Mesenteric fat pad (tissue), 1 donor: ENCODE data around the gene TRIM29. TPM values are rescaled to one million over a fixed set of nuclear protein-coding genes. Genes with fewer than 3 reads are reported as not detected.
"Not testable (repeated sequence)": the region's sequence is repeated elsewhere in the genome, so short reads cannot be mapped to it uniquely, and the experiment has no call there.

Experiments
- DNase-seq: peaks from one replicate; pipeline ENCODE4 v3.0.0-alpha.2; 2020; ENCODE audit warnings: low spot score
- long read RNA-seq: library from polyadenylated mRNA; unstranded; transcript quantifications from one replicate; pipeline ENCODE4 v2.0.0, GENCODE V29; 2020
- total RNA-seq: library from RNA; stranded (reverse); fragmentation: NEBNext Ultra II Directional; extraction: Animal tissue kit (Norgen Biotek cat#: 25700); gene quantifications from one replicate; pipeline ENCODE4 v1.2.1, GENCODE V29; 2021
- donor health status: DM: yes; HTN: yes; CAD: no.

TRIM29 gene, protein sequence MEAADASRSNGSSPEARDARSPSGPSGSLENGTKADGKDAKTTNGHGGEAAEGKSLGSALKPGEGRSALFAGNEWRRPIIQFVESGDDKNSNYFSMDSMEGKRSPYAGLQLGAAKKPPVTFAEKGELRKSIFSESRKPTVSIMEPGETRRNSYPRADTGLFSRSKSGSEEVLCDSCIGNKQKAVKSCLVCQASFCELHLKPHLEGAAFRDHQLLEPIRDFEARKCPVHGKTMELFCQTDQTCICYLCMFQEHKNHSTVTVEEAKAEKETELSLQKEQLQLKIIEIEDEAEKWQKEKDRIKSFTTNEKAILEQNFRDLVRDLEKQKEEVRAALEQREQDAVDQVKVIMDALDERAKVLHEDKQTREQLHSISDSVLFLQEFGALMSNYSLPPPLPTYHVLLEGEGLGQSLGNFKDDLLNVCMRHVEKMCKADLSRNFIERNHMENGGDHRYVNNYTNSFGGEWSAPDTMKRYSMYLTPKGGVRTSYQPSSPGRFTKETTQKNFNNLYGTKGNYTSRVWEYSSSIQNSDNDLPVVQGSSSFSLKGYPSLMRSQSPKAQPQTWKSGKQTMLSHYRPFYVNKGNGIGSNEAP
- total RNA-seq, result 1.3 TPM
- long read RNA-seq, result 0 reads

DNA sequence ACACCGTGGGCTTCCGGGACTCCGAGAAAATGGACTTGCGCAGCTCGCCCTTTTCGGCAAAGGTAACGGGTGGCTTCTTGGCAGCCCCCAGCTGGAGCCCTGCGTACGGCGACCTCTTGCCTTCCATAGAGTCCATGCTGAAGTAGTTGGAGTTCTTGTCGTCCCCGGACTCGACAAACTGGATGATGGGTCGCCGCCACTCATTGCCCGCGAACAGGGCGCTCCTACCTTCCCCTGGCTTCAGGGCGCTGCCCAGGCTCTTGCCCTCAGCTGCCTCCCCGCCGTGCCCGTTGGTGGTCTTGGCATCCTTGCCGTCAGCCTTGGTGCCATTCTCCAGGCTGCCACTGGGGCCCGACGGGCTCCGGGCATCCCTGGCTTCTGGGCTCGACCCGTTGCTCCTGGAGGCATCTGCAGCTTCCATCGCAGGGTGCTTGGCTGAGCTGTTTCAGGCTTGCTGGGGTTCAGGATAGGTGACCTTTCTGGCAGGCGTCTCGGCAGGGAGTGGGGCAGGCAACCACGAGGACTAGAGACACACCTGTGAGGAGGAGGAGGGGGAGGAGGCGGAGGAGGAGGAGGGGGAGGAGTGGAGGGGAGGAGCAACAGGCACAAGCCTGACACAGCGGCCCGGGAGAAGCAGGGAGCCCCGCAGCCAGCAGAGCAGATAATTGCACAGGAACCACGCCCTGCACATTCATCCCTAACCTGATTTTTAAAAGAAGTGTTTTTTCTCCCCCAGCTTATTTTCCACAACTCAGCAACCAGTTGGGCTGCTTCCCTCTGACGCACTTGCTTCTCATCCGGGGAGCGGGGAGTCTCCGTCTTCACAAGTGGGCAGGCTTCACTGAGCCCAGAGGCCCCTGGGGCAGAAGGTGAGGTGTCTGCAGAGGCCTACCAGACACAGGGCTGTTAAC, at the start of gene TRIM29:
Gene TRIM29 (minus strand): TSS at position 503 of the 911 bp plus-strand sequence. CDS start 82 bp downstream, at position 421.
- DNase-seq, result peak; percentile 79

DNA sequence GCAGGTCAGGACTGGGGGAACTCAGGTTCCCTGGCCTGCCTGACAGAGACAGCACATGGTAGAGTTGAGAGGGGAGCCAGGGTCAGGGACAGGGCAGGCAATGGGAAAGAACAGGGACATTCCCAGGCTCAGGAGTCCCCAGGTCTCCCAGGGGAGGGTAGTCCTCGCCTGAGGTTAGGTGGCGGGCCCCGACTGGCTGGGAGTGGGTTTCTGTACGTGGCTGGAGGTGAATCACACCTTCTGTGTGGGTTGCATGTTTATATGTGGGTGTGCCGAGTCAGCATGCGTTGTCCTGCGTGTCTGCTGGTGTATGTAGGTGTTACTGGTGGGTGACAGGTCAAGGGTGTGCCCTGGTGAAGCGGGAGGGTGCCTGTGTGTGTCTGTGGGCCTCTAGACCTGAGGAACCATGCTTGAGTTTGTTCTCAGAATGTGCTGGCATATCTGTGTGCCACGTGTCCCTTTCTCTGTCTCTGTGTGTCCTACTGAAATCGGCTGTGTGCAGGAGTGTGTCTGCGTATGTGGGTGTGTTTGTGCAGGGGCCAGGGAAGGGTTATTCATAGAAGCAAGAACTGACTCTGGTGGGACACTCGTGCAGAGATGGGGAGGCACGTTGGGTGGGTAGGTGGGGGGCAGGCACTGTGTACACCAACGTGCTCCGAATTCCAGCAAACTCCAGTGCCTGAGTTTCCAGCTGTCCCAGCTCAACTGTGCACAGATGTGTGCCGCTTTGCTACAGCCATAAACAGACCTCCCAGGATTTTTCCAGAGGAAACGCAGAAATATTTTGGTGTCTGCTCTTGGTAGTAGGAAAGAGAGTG, 49.1 kb upstream of the TRIM29 start:
- DNase-seq, result peak; percentile 78

DNA sequence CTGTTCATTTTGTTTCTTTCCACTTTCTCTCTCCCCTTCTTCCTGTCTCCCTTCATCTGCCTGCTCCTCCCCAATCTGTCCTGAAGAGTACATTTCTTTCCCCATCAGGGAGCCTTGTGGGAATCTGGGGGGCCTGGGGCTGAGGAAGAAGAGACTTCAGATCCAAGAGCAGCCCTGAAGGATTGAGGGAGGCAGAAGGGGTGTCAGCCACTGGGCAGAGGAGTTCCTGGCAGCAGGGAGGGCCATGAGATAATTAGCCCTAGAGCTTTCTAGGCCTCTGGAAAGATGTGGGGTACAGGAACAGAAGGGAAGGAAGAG, 48.5 kb upstream of the TRIM29 start:
- no peak for DNase-seq

DNA sequence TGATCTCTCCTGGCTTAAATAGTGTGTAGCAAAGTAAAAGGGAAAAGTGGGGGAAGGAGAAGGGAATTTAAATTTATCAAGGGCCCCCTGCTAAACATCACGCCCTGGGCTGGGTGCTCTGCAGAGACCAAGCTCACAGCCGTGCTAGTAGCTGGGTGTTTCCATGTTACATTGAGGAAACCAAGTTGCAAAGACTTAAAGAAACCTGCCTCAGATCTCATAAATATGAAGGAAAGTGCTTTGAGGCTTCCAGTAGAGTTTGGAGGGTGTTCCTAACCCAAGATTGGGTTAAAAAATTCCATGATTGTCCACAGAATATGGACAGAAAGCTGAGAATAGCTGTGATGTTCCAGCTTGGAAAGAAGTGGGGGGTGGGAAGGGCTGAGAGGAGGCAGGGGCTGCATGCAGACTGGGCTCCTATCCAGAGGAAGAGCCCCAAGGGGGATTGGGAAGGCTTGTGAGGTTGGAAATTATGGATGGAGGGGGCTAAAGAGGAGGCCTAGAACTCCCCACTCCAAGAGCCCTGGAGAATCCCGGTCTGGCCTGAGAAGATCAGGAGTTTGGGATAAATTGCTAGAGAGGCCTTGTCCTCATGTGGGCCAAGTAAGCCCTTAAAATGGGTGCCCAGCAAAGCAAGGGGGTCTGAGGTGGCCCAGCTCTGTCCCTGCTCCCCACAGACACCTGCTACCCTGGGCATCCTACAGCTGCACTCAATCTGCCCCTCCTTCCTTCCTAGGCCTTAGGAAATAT, 48.0 kb upstream of the TRIM29 start:
- peak; percentile 12 for DNase-seq

DNA sequence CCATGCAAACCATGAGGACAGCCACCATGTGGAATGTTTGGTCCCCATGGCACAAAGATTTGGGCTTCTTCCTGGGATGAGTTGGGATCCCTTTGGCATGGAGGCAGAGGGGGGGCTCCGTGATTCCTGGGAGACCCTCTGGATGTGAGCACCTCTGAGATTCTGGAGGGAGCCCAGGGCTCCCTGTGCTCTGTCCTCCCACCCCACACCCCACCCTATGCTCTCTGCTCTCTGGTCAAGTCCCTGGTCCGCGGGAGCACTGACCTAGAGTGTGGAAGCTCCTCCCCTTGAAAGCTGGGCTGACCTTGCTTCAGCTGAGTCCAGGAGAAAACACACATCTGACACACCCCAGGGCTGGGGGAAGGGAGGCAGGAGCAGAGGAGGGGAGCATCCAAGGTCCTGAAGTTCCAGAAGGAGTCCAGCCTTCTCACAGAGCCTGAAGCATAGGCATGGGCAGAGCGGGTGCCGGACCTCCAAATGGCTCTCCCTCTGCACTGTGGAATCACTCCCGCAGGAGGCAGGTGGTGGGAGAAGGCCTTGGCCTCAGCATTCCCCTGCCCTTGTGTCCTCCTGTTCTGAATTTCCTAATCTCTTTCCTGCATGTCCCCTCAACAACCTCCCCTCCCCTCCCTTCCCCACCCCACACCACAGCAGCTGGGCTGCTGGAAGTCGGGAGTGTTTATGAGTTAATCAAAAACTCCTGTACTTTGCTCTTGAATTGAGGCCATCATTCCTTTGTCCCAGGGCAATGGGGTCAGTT, 47.2 kb upstream of the TRIM29 start:
- peak; percentile 90 for DNase-seq

DNA sequence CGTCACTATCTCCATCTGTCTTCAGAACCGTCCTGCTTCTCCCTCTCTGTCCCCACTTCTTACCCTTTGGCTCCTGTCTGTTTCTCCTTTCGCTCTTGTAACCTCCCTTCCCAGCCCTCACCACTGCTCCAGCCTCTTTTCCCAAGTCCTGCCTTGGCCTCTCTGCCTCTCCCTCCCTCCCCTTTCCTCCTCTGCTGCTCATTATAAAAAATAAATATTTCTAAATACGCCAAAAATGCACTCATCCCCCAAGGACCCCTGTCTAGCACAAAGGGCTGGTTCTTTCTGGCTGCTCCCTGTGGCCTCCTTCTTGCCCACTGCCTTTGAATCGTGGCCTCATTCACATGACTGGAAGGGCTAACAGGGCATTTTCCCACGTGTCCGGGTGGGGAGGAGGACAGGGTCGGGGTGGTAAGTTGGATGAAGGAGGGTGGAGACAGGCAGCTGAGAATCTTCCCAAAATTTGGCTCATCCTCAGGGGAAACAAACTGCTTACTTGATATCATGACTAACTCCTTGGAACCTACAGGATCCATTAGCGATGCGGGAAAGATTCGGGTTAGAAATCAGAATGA, 46.5 kb upstream of the TRIM29 start:
- peak; percentile 77 for DNase-seq

DNA sequence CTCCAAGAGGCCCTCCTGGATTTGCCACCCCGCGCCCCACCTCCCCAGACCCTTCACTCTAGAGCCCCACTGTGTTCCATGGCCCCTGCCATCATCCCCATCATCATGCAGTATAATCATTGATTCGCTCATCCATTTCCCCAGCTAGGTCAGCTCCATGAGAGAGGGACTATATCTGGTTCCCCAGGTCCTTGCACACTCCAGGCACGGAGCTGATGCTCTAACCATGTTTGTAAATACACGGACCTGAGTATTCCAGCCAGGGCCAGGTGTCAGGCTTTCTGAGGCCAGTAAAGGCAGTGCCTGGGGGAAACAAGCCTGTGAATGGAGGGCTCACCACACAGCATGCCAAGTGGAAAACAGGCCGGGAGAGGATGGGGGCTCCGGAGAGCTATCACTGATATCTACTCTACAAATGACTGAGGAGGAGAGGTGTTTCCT, 45.8 kb upstream of the TRIM29 start:
- peak; percentile 73 for DNase-seq

DNA sequence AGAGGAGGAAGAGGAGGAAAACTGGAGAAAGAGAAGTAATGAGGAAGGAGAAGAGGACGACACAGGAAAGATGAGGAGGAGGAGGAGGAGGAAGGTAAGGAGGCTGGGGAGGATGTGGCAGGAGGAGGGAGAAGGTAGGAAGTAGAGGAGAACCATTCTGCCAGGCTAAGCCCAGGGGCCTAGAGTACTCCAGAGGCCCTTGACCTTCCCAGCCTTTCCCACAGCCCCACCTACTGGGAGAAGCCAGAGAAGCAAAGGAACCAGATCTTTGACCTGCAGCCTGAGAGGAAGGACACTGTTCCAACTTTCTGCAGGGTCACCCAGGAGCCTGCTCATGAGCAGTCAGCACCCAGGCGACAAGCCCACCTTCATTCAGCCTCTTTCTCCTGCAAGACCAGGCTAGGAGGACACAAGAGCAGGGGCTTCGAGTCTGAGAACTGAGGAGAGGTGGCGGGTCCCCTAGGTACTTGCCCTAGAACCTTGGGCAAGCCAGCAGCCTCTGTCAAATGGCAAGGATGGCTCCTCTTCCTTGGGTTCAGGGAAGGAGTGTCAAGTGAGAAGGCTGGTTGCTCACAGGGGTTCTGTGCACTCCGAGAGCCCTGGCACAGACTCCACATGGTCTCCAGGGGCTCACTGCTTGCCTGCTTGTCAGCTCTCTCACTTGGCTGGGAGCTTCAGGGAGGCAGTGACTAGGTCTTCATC, 45.0 kb upstream of the TRIM29 start:
- DNase-seq, result peak; percentile 60

DNA sequence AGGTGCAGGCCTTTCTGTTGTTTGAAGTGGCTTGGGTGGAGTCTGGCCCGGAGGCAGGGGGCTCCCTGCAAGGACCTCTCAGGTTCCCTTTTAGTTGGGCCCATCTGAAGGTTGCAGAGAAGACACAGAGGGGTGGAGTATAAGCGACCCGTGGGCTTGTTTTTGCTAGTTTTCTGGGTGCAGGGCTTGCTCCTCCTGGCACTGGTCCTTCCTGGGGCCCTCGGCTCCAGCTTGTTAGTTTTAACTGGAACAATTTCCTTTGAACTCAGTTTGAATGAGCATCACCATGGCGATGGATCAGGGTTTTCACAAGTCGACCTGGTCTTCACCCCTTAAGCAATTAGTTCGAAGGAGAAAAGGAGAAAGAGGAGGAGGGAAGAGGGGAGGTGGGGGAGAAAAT, 44.5 kb upstream of the TRIM29 start:
- peak; percentile 77 for DNase-seq

DNA sequence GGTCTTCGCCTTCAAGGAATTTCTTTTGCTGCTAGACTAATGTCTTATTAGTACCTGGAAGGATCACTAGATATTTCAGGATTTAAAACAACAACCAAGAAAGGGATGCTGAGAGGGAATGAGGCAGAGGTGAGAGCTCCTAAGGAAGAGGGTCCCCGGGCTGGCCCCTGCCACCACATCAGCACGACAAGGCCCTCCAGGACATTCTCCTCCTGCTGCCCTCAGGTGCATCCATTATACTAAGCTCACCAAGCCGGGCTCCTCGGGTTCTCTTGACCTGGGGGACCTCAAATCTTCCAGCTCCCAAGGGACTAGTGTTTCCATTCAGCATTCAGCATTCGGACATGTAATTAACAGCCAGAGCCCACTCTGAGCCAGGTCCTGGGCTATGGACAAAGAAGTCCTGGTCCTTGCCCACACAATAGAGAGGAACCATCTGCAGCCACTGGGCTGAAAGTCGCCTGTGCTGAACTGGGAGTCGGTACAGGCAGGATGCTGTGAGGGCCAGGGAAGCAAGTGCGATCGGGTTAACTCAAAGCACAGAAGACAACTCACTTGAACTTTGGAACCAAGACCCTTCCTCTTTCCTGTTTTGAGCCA, 43.6 kb upstream of the TRIM29 start:
- peak; percentile 62 for DNase-seq

DNA sequence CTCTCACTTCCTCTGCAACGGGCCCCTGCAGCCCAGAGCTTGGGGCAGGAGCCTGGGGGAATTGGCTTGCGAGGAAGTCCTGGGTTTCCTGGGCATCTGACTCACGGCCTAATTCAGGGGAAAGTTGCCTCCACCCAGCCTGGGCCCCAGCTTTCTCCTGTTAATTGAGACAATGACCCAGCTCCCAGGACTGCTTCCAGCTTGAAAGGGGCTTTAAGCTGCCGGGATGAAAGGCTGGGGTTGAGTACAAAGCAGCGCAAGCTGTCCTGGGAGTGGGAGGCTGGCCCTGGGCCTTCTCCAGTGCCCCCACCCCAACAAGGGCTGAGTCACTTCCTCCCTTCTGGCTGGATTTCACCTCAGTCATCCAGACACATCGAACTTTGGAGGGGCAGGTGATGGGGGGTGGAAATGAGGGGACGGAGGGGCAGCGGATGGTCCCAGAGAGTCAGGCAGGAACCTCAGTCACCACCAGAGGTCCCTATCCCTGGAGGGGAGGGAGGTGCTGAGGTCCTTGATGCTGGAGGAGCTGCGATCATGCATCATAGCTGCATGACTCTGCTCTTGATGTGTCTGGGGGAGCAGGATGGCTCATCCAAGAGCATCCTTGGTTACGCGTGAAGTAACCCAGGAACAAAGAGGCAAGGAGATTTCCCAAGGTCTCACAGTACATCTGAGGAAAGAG, 42.8 kb upstream of the TRIM29 start:
- peak; percentile 87 for DNase-seq

DNA sequence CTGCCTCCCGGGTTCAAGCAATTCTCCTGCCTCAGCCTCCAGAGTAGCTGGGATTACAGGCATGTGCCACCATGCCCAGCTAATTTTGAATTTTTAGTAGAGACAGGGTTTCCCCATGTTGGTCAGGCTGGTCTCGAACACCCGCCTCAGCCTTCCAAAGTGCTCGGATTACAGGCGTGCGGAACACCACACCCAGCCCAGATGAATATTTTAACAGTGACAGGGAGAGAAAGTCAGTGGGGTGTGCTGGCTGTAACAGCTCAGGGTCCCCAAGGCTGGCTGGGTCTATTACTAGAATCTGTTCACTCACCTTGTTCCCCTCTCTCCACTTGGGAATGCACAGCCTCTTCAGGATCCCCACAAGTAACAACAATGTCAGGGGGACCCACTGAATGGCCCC, 42.1 kb upstream of the TRIM29 start:
- DNase-seq, result not testable (repeated sequence)

DNA sequence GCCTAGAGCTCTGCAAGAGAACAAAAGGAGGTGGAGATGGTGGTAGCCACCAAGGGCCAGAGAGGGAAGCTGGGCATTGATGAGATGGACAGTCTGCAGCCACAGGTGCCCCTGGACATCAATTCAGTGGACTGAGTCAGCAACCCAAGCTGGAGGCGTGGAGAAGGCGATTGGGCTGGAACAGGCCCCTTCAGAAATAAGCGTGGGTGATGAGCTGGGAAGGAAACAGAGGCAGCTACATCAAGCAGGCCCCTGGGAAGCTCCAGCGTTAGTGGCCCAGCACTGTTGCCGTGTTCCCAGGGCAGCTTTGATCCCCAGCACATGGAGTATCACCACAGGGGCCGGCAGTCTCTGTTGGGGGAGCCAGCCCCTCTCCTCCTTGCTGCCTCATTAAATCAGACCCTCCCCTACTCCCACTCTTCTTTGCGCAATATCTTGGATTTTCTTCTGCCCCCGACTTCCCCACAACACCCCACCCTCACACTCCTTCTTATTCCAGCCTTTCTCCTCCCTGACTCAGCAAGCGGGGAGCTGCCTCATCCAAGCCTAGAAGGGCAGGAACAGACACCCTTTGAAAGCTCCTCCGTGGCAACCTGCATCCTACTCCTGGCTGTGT, 41.3 kb upstream of the TRIM29 start:
- DNase-seq, result peak; percentile 83

DNA sequence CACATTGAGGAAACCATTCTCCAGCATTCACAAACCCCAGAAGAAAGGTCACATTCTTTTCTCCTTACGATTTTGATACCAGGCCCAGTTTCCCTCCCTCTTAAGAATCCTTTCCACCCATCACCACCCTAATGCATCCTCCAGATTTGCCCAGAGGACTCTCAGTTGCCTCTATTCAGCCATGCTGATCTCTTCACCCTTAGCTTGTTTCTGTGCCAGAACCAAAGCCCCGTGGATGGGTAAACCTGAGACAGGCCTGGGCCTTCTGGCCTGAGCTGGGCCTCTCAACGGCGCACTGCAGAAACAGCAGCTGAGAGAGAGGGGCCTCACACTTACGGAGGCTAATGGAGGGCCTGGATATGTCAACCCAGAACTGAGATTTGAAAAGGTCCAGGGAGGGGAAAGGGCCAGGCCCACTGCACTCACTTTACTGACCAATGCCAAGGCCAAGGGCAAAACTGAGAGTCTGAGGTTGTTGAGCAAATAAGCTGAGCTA, 40.7 kb upstream of the TRIM29 start:
- peak; percentile 65 for DNase-seq

DNA sequence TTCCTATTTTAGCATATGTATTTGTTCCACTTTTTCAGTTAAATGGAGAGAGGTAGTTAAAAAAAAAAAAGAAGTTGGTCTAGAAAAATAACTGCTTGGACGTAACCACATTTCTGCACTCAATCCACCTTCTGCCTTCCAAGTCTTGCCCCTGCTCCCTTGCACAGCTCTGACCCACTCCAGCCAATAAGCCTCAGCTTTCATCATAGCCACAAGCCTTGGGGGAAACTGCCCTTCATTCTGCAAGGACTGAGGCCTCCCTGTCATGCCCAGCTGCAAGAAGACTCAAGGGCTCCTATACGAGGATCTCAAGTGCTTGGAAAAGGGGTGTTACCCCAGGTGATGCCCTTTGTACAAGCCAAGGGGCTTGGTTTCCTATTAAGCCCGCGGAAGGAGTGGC, 37.0 kb upstream of the TRIM29 start:
- DNase-seq, result no peak

DNA sequence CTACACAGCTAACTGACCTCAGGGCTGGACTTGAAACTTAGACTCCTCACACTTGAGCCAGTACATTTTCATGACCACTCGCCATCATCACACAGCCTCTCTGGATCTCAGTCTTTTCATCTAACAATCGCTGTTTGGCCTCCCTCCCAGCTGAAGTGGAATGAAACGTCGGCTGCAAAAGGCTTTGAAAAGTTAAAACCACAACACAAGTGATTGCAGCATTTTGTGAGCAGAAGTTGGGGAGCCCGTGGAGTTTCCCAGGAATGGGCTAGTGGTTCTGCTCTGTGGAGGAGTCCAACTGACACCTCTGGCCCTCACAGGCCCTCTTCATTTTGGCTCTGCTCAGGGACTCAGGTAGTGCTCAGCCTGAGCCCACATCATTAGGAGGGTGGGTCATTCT, 35.9 kb upstream of the TRIM29 start:
- peak; percentile 84 for DNase-seq
